ENCODE data around the gene NKX1-2. TPM values are rescaled to one million over a fixed set of nuclear protein-coding genes. Genes with fewer than 3 reads are reported as not detected.

NKX1-2 gene
- total RNA-seq, 4 donors from 2014 or later: not detected

GRCh38 chr10:124425227-124425962 lies 24.4 kb downstream of the NKX1-2 start:
- 93% methylated on average over 4 of the region's 4 CpGs for WGBS
- Histone ChIP-seq H3K27me3 (peaks cover 0 to 15% (median 0%) of the 10 kb centered on the region in 4 donors), H3K36me3 (no peaks in the 10 kb centered on the region), H3K4me3 (no peak overlapping the region), H3K4me1 (no peaks in the 10 kb centered on the region), H3K9me3 (no peaks in the 10 kb centered on the region), H3K27ac (replicated peaks in 1 of 4) (no peak overlapping the region)
- no peak for DNase-seq (ENCODE audit: extremely low spot score)
- TF ChIP-seq, protein P1, sequence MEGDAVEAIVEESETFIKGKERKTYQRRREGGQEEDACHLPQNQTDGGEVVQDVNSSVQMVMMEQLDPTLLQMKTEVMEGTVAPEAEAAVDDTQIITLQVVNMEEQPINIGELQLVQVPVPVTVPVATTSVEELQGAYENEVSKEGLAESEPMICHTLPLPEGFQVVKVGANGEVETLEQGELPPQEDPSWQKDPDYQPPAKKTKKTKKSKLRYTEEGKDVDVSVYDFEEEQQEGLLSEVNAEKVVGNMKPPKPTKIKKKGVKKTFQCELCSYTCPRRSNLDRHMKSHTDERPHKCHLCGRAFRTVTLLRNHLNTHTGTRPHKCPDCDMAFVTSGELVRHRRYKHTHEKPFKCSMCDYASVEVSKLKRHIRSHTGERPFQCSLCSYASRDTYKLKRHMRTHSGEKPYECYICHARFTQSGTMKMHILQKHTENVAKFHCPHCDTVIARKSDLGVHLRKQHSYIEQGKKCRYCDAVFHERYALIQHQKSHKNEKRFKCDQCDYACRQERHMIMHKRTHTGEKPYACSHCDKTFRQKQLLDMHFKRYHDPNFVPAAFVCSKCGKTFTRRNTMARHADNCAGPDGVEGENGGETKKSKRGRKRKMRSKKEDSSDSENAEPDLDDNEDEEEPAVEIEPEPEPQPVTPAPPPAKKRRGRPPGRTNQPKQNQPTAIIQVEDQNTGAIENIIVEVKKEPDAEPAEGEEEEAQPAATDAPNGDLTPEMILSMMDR (IDR thresholded peaks at IDR 0.05): no peak
- TF ChIP-seq POLR2A (IDR thresholded peaks at IDR 0.05; ENCODE audit: low read depth): no peak
- no peak for TF ChIP-seq POLR2AphosphoS5 (IDR thresholded peaks at IDR 0.05)
- no peak for TF ChIP-seq EP300 (IDR thresholded peaks at IDR 0.05)
- intact Hi-C loops (cut with DNase I): no loop called here

- no peak overlapping the region for H3K27ac ChIP-seq (replicated peaks in 1 of 4)
- TF ChIP-seq, protein P1 (IDR thresholded peaks at IDR 0.05): no peak
- TF ChIP-seq POLR2A (IDR thresholded peaks at IDR 0.05; ENCODE audit: low read depth) (no peak), EP300 (IDR thresholded peaks at IDR 0.05) (no peak), POLR2AphosphoS5 (IDR thresholded peaks at IDR 0.05) (no peak)
- 93% methylated on average over 5 of the region's 5 CpGs for WGBS
- intact Hi-C loops (cut with DNase I): loop anchor here (5.0 kb wide), 1 partner anchor 38 kb away; the partner anchor contains the start of gene LHPP
- no peak overlapping the region for H3K4me3 ChIP-seq
- H3K9me3 ChIP-seq: no peaks in the 10 kb centered on the region
- peaks cover 3 to 6% (median 6%) of the 10 kb centered on the region in 4 donors for H3K4me1 ChIP-seq
- H3K36me3 ChIP-seq: no peaks in the 10 kb centered on the region
- DNase-seq (ENCODE audit: extremely low spot score): no peak
- peaks cover 0 to 7% (median 0%) of the 10 kb centered on the region in 4 donors for H3K27me3 ChIP-seq
These were observed 26.0 kb downstream of the NKX1-2 start for GRCh38 chr10:124423813-124424212.

DNA sequence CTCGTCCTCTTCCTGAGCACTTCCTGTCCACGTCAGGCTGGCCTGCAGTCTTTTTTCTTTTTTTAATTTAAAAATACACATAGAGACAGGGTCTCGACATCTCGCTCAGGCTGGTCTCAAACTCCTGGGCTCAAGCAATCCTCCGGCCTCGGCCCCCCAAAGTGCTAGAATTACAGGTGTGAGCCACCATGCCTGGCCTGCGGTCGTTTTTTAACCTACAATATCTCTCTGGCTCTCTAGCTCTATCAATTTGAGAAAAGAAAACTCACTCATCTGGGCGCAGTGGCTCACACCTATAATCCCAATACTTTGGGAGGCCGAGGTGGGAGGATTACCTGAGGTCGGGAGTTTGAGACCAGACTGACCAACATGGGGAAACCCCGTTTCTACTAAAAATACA lies 27.1 kb downstream of the NKX1-2 start:
- Histone ChIP-seq H3K9me3 (no peaks in the 10 kb centered on the region), H3K27me3 (peaks cover 0 to 6% (median 0%) of the 10 kb centered on the region in 4 donors), H3K27ac (replicated peaks in 1 of 4) (no peak overlapping the region), H3K36me3 (no peaks in the 10 kb centered on the region), H3K4me1 (peaks cover 4 to 8% (median 8%) of the 10 kb centered on the region in 4 donors), H3K4me3 (no peak overlapping the region)
- DNase-seq (ENCODE audit: extremely low spot score): no peak
- 80% methylated on average over 12 of the region's 12 CpGs for WGBS
- intact Hi-C loops (cut with DNase I): loop anchor here (5.0 kb wide), 1 partner anchor 40 kb away; the partner anchor contains the start of gene LHPP
- TF ChIP-seq, protein P1 (IDR thresholded peaks at IDR 0.05): no peak
- no peak for TF ChIP-seq EP300 (IDR thresholded peaks at IDR 0.05)
- TF ChIP-seq POLR2AphosphoS5 (IDR thresholded peaks at IDR 0.05): no peak
- no peak for TF ChIP-seq POLR2A (IDR thresholded peaks at IDR 0.05; ENCODE audit: low read depth)

- TF ChIP-seq, protein P1 (IDR thresholded peaks at IDR 0.05): no peak
- TF ChIP-seq POLR2A (IDR thresholded peaks at IDR 0.05; ENCODE audit: low read depth) (no peak), POLR2AphosphoS5 (IDR thresholded peaks at IDR 0.05) (no peak), EP300 (IDR thresholded peaks at IDR 0.05) (no peak)
- H3K27me3 ChIP-seq: no peaks in the 10 kb centered on the region
- H3K4me1 ChIP-seq: peaks cover 10 to 33% (median 32%) of the 10 kb centered on the region in 4 donors
- H3K36me3 ChIP-seq: no peaks in the 10 kb centered on the region
- no peak overlapping the region for H3K4me3 ChIP-seq
- DNase-seq (ENCODE audit: extremely low spot score): no peak
- intact Hi-C loops (cut with DNase I): loop anchor here (5.0 kb wide), 1 partner anchor 42 kb away; the partner anchor contains the start of gene LHPP
- H3K9me3 ChIP-seq: no peaks in the 10 kb centered on the region
- WGBS: 27% methylated on average over 1 of the region's 1 CpG
- no peak overlapping the region for H3K27ac ChIP-seq (replicated peaks in 1 of 4)
These were observed 29.6 kb downstream of the NKX1-2 start for GRCh38 chr10:124420254-124420653.
